Lung (tissue), 12 donors: ENCODE measurements around the gene ANAPC15. TPM values are rescaled to one million over a fixed set of nuclear protein-coding genes. Genes with fewer than 3 reads are reported as not detected.

Source experiments
- ATAC-seq: fragments of 200-7000 bp; cut with Tn5 transposase; one replicate; pipeline ENCODE4 v1.9.1; 2020; ENCODE audit warnings: moderate number of reproducible peaks; ENCODE audit not compliant: insufficient read depth, low FRiP score
- DNase-seq, 3 donors: peaks; one replicate each; pipeline ENCODE4 v3.0.0-alpha.2; 2013 to 2017
- H3K27ac ChIP-seq, 2 donors: one replicate each; pipeline ENCODE4 v1.5.1; 2013; ENCODE audit warnings: mild to moderate bottlenecking in 2 of 2, moderate library complexity in 2 of 2, control low read depth in 1 of 2, inconsistent platforms in 1 of 2, low read depth in 1 of 2, low read length in 1 of 2
- H3K27me3 ChIP-seq, 3 donors: one replicate each; pipeline ENCODE4 v1.5.1; 2013; ENCODE audit warnings: low read length in 2 of 3; ENCODE audit not compliant: control insufficient read depth in 3 of 3, insufficient read depth in 3 of 3
- H3K36me3 ChIP-seq, 4 donors: one replicate each; pipeline ENCODE4 v1.5.1; 2013; ENCODE audit warnings: low read length in 4 of 4, mild to moderate bottlenecking in 1 of 4, moderate library complexity in 1 of 4; ENCODE audit not compliant: control insufficient read depth in 4 of 4, insufficient read depth in 4 of 4
- H3K4me1 ChIP-seq, 5 donors: one replicate each; pipeline ENCODE4 v1.5.1; 2013; ENCODE audit warnings: low read length in 5 of 5, mild to moderate bottlenecking in 2 of 5, moderate library complexity in 1 of 5; ENCODE audit not compliant: control insufficient read depth in 5 of 5, insufficient read depth in 5 of 5
- H3K4me3 ChIP-seq: one replicate; pipeline ENCODE4 v1.5.1; 2013; ENCODE audit warnings: mild to moderate bottlenecking, control low read depth, moderate library complexity
- H3K9ac ChIP-seq, 2 donors: one replicate each; pipeline ENCODE4 v1.5.1; 2013; ENCODE audit warnings: low read length in 2 of 2, control low read depth in 1 of 2; ENCODE audit not compliant: insufficient read depth in 1 of 2
- H3K9me3 ChIP-seq, 4 donors: one replicate each; pipeline ENCODE4 v1.5.1; 2013; ENCODE audit warnings: low read length in 3 of 4, mild to moderate bottlenecking in 1 of 4, moderate library complexity in 1 of 4; ENCODE audit not compliant: control insufficient read depth in 4 of 4, insufficient read depth in 3 of 4
- CTCF ChIP-seq: IDR thresholded peaks from 2 replicates; pipeline ENCODE4 v1.5.1; 2012; ENCODE audit warnings: mild to moderate bottlenecking; ENCODE audit errors: control extremely low read depth, extremely low read depth
- WGBS, 2 donors: extraction: QIAGEN DNeasy Blood & Tissue Kit; methylation state at CpG; one replicate each; pipeline ENCODE4 v1.1.7; 2013; 5-methylcytosine and 5-hydroxymethylcytosine counted together
- polyA plus RNA-seq, 2 donors: library from polyadenylated mRNA; stranded (reverse); fragments of 200-250 nt; gene quantifications; one replicate each; pipeline ENCODE4 v1.2.1, GENCODE V29; 2013
- total RNA-seq, 2 donors: library from RNA; depleted of rRNA in 1 of 2; stranded (reverse); fragments of >200 nt in 1 of 2; gene quantifications; one replicate each; pipeline ENCODE4 v1.2.1, GENCODE V29; 2014 to 2021
- donor health status: control.
- donor health status: control.
- donor health status: Bipolar disorder and iron deficiency.
- donor health status: healthy.
- donor health status: DM: yes; HTN: yes; CAD: no.

Gene ANAPC15
- total and polyA plus RNA-seq, 4 donors, result 11.3 to 72.0 (median 47.9) TPM

- peak; percentile 99 to 100 (median 99) for DNase-seq
- Histone ChIP-seq H3K4me3 (peak within 1 kb of the TSS; percentile 94), H3K27me3 (no peaks in the 10 kb centered on the region), H3K27ac (peak within 1 kb of the TSS; percentile 93 to 99), H3K36me3 (peaks cover 2 to 13% (median 11%) of the 10 kb centered on the region in 4 donors), H3K4me1 (peaks cover 0 to 17% (median 5%) of the 10 kb centered on the region in 5 donors), H3K9me3 (no peaks in the 10 kb centered on the region), H3K9ac (peak within 1 kb of the TSS; percentile 78 to 80)
- ATAC-seq, result peak; percentile 95
- peak; percentile 12 for TF ChIP-seq CTCF
- 3 to 4% methylated on average over 64 of the region's 64 CpGs for WGBS, 2 donors
Measured at GRCh38 chr11:72102946-72103753, 9.3 kb downstream of the ANAPC15 start, which contains the start of gene LAMTOR1. Gene LAMTOR1 (minus strand): TSS chr11:72103297. CDS start chr11:72103224, 73 bp downstream.

- no peaks in the 10 kb centered on the region for H3K27me3 ChIP-seq
- H3K27ac ChIP-seq, result peak overlapping the region; percentile 93 to 99
- peaks cover 7 to 18% (median 16%) of the 10 kb centered on the region in 4 donors for H3K36me3 ChIP-seq
- TF ChIP-seq CTCF, result no peak
- WGBS, 2 donors, result 2% methylated on average over 9 of the region's 9 CpGs
- peak overlapping the region; percentile 94 for H3K4me3 ChIP-seq
- peak overlapping the region; percentile 78 to 80 for H3K9ac ChIP-seq
- DNase-seq (no peak), ATAC-seq (no peak)
- H3K4me1 ChIP-seq, result peaks cover 0 to 17% (median 5%) of the 10 kb centered on the region in 5 donors
- H3K9me3 ChIP-seq, result no peaks in the 10 kb centered on the region
Measured at GRCh38 chr11:72102631-72102945, 9.9 kb downstream of the ANAPC15 start.

- H3K4me1 ChIP-seq, result peaks cover 0 to 17% (median 5%) of the 10 kb centered on the region in 5 donors
Measured at GRCh38 chr11:72102162-72102561, 10.3 kb downstream of the ANAPC15 start.

More at GRCh38 chr11:72102162-72102561, 10.3 kb downstream of the ANAPC15 start:
- H3K4me3 ChIP-seq, result peak overlapping the region; percentile 94
- H3K9me3 ChIP-seq, result no peaks in the 10 kb centered on the region
- peak overlapping the region; percentile 78 to 80 for H3K9ac ChIP-seq
- H3K27ac ChIP-seq, result peak overlapping the region; percentile 93 to 99
- no peaks in the 10 kb centered on the region for H3K27me3 ChIP-seq
- 31 to 37% methylated on average over 4 of the region's 4 CpGs for WGBS, 2 donors
- ATAC-seq (no peak), DNase-seq (no peak)
- H3K36me3 ChIP-seq, result peaks cover 11 to 22% (median 21%) of the 10 kb centered on the region in 4 donors
- TF ChIP-seq CTCF, result no peak
